Ureter (tissue), 1 donor: Measurements from ENCODE around the gene SEC22C. TPM values are rescaled to one million over a fixed set of nuclear protein-coding genes. Genes with fewer than 3 reads are reported as not detected.

Source experiments
- DNase-seq: peaks from one replicate; pipeline ENCODE4 v3.0.0-alpha.2; 2020; ENCODE audit warnings: low spot score
- total RNA-seq: library from RNA; stranded (reverse); gene quantifications from one replicate; pipeline ENCODE4 v1.2.4, GENCODE V29; 2023
- donor health status: DM: yes; HTN: yes; CAD: no.

The SEC22C gene
- total RNA-seq, 1 donor from 2014 or later = 37.2 TPM

DNA sequence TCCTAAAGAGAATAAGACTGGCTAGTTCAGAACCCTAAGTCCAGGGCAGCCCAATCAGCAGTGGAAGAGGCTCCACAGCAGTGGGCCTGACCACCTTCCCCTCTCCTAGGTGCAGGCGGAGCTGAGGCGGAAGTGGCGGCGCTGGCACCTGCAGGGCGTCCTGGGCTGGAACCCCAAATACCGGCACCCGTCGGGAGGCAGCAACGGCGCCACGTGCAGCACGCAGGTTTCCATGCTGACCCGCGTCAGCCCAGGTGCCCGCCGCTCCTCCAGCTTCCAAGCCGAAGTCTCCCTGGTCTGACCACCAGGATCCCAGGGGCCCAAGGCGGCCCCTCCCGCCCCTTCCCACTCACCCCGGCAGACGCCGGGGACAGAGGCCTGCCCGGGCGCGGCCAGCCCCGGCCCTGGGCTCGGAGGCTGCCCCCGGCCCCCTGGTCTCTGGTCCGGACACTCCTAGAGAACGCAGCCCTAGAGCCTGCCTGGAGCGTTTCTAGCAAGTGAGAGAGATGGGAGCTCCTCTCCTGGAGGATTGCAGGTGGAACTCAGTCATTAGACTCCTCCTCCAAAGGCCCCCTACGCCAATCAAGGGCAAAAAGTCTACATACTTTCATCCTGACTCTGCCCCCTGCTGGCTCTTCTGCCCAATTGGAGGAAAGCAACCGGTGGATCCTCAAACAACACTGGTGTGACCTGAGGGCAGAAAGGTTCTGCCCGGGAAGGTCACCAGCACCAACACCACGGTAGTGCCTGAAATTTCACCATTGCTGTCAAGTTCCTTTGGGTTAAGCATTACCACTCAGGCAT is 45.6 kb downstream of the SEC22C start:
- no peak for DNase-seq

DNA sequence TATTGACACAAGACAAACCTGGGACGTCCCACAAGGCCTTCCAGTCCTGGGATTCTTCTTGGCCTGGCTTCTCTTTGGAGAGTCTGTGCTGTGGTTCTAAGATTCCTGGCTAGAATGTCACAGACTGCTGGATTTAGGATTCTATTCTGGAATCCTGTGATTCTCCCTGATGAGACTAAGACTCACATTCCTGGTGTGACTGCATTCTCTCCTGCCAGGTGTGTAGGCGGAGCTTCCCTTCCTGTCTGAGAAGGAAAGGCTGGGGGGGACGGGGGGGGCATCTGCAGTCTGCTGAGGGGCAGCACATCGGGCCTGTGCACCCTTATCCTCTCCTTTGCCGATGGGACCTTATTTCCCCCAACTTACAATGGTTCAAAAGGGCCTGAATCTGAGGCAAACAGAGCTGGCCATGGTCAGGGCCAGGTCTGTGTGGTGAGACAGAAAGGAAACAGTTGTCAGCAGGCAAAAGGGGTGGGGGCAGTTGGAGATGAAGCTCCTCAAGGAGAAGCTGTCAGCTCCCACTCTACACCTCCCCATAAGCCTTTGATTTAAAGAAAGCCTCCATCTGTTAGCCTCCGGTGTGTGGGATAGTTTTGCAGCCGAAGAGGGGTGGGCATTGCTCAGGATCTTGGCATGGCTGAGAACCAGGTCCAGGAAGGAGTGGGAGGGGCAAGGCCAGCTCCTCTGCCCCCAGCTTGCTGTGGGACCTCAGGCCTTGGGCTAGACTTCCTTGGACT is 48.4 kb downstream of the SEC22C start:
- DNase-seq = no peak

GRCh38 chr3:42532229-42532628 is 49.5 kb downstream of the SEC22C start:
- no peak for DNase-seq

DNA sequence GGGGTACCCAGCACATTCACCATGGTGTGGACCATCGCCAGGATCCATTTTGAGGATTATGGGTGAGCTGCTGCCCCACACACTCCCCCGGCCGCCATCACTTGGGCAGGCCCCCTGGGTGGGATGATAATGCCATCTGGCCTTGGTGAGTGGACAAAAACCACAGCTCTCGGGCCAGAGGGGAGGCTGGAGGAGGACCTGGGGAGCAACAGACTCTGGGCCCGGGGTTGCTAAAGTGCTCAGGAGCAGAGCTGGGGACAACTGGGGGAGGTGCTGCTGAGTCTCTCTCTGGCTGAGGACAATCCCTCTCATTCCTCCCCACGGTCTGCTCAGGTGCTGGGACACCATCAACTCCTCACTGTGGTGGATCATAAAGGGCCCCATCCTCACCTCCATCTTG is 50.3 kb downstream of the SEC22C start:
- DNase-seq = no peak

GRCh38 chr3:42530073-42530472 is 51.7 kb downstream of the SEC22C start:
- DNase-seq = no peak

DNA sequence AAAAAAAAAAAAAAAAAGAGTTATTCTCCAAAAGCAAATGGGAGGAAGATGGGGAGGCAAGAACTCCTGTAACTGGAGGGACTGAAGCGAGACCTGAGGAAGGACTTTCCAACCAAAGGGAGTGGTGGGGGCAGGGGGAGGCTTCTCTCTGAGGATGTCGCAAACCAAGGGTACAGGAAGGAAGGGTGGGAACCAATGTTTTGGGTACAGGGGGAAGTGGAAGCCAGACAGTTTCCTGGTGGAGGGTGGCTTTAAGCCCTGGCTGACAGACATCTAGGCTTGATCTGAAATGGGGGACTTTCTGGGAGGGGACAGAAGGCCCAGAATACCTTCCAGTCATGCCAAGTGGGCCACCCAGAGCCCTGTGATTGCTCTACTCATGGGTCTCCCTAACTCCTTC is 52.3 kb downstream of the SEC22C start:
- no peak for DNase-seq

DNA sequence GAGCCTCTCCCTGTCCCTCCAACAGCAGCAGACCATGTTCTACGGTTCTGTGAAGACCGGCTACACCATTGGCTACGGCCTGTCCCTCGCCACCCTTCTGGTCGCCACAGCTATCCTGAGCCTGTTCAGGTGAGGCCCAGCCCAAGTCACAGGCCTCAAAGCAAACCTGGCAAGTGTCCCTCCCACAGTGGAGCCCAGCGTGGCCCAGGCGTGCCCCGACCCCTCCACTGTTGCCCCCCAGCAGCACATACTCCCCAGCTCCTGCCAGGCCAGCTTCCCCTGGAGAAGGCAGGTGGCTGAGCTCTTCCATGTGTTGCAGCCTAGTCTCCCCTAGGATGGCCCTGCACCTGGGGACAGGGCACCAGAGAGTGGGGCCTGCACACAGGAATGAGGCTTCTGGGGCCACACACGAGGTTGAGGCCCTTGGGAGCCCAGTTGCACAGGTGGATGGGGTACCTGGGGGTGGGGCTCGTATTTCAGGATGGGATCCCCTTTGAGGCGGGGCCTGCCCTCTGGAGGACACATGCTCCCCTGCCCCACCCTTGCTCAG is 54.3 kb downstream of the SEC22C start:
- DNase-seq = no peak

- DNase-seq = no peak
These were observed 55.0 kb downstream of the SEC22C start for GRCh38 chr3:42526616-42527367.

- DNase-seq = no peak
These were observed 55.9 kb downstream of the SEC22C start for GRCh38 chr3:42525736-42526345.

DNA sequence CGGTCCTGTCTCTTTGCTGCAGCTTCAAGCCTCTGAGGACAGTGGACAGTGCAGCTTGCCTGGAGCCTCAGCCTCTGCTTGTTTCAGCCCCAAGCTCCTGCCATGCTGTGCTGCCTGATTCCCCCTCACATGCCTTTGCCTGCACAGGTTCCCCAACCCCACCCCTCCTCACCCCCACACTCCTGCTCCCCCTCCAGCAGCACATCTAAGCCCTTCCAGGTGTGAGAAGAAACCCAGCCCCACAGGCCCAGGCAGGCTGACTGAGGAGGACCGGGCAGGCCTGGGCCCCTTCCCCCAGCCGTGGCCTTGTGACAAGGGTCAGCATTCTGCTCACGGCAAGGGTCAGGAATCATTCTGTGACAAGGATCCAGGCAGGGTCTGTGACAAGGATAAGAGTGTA is 56.6 kb downstream of the SEC22C start:
- DNase-seq = no peak

DNA sequence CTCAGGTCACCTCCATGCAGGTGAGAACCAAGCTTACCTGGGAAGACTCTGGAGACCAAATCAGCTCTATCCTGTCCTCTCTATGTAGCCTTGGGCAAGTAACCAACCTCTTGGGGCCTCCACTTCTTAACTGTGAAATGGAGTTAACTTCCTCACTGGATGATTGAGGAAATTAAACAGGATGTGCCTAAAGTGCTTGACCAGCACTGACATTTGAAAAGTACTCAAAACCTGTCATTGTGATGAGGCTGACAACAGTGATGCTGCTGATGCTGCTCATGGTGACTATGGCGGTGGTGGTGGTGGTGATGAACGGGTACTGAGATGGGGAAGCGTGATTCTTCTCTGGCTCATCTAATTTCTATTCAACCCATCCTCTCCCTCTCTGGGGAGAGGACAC is 57.0 kb downstream of the SEC22C start:
- no peak for DNase-seq

DNA sequence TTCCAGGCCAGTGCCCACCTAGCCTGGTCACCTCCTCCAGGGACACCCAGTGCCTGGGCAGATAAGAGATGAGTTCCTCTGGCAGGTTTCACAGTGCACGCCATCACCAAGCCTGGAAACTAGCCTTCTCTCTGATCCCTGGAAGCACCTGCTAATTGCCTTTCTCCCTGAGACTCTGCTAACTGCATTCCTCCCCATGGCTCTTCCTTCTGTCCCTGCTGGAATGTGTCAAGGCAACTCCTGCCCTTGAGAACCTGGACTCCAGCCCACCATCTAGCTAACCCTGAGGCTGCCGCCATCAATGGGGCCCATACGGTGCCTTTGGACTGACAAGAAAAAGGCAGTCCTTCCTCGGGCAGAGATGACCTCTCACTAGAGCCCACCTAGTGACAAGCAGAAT is 60.9 kb downstream of the SEC22C start:
- DNase-seq = no peak

GRCh38 chr3:42520336-42520735 is 61.4 kb downstream of the SEC22C start:
- DNase-seq = no peak

- DNase-seq = no peak
These were observed 62.2 kb downstream of the SEC22C start for GRCh38 chr3:42519568-42519962.

- no peak for DNase-seq
These were observed 62.8 kb downstream of the SEC22C start for GRCh38 chr3:42518800-42519567.

DNA sequence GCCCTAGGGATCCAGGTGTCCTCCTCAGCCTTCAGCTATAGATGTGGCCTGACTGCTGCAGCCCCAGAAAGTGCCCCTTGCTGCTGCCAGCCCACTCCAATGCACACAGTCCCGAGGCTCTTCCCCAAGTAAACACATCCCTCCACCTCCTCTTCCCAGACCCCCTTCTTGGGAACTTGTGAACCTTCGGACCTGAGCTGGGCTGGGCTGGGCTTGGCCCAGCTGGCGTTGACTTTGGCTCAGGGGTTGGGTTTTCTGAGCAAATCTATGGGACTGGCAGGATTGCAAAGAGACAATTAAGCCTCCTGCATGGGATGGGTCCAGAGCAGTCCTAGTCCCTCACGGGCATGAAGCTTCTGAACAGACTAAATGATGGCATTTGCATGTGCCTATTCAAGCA is 64.7 kb downstream of the SEC22C start:
- no peak for DNase-seq

- no peak for DNase-seq
These were observed 65.3 kb downstream of the SEC22C start for GRCh38 chr3:42516443-42516842.

GRCh38 chr3:42515976-42516375 is 65.8 kb downstream of the SEC22C start:
- DNase-seq = no peak

- DNase-seq = peak; percentile 70
These were observed 66.3 kb downstream of the SEC22C start for GRCh38 chr3:42515391-42515916.

- DNase-seq = no peak
These were observed 66.9 kb downstream of the SEC22C start for GRCh38 chr3:42514876-42515275.

DNA sequence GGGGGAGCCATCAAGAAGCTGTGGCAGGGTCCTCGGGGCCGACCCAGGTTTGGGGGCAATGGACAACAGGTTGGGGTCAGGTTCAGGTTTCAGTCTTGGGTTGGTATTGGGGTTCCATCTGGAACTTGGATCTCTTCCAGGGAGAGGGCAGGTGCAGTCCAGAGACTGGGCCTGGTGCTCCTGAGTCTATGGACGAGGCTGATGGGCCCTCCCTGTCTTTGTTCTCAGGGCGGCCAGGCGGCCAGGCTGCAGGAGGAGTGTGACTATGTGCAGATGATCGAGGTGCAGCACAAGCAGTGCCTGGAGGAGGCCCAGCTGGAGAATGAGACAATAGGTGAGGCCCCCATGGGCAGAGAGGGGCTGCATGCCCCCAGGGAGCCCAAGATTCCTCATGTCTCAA is 68.2 kb downstream of the SEC22C start:
- no peak for DNase-seq
